ENCODE results near the gene ANO9.
A peak's percentile ranks its signal among the peaks of the same experiment; 100 is the strongest.
"Not testable (repeated sequence)": the region's sequence is repeated elsewhere in the genome, so short reads cannot be mapped to it uniquely, and the experiment has no call there.

The ANO9 gene

GRCh38 chr11:394034-394857 is 47.6 kb downstream of the ANO9 start, which contains the start of gene PKP3:
TSS of gene PKP3 (plus strand) at chr11:394209. CDS start at chr11:394293, 84 bp downstream.
- no peak for TF ChIP-seq CTCF (conservative IDR thresholded peaks at IDR 0.05; ENCODE audit: control insufficient read depth, insufficient read depth, low read depth, low read length)
- peak; percentile 72 for DNase-seq (ENCODE audit: low read depth)
- no peak within 1 kb of the TSS for H3K4me3 ChIP-seq (ENCODE audit: control insufficient read depth, low read depth, low read length)

- TF ChIP-seq CTCF (conservative IDR thresholded peaks at IDR 0.05; ENCODE audit: control insufficient read depth, insufficient read depth, low read depth, low read length): no peak
Measured at GRCh38 chr11:393219-394033, 48.4 kb downstream of the ANO9 start.

GRCh38 chr11:392102-392777 is 49.6 kb downstream of the ANO9 start:
- no peak overlapping the region for H3K4me3 ChIP-seq (ENCODE audit: control insufficient read depth, low read depth, low read length)
- TF ChIP-seq CTCF (conservative IDR thresholded peaks at IDR 0.05; ENCODE audit: control insufficient read depth, insufficient read depth, low read depth, low read length): no peak
- no peak for DNase-seq (ENCODE audit: low read depth)

More at GRCh38 chr11:393219-394033, 48.4 kb downstream of the ANO9 start:
- no peak overlapping the region for H3K4me3 ChIP-seq (ENCODE audit: control insufficient read depth, low read depth, low read length)
- DNase-seq (ENCODE audit: low read depth): peak; percentile 77

GRCh38 chr11:391117-392017 is 50.4 kb downstream of the ANO9 start:
- no peak for DNase-seq (ENCODE audit: low read depth)
- TF ChIP-seq CTCF (conservative IDR thresholded peaks at IDR 0.05; ENCODE audit: control insufficient read depth, insufficient read depth, low read depth, low read length): no peak
- no peak overlapping the region for H3K4me3 ChIP-seq (ENCODE audit: control insufficient read depth, low read depth, low read length)

- no peak for TF ChIP-seq CTCF (conservative IDR thresholded peaks at IDR 0.05; ENCODE audit: control insufficient read depth, insufficient read depth, low read depth, low read length)
- H3K4me3 ChIP-seq (ENCODE audit: control insufficient read depth, low read depth, low read length): no peak overlapping the region
- DNase-seq (ENCODE audit: low read depth): no peak
Measured at GRCh38 chr11:390175-390574, 51.6 kb downstream of the ANO9 start.

GRCh38 chr11:389369-389768 is 52.4 kb downstream of the ANO9 start:
- not testable (repeated sequence) for H3K4me3 ChIP-seq (ENCODE audit: control insufficient read depth, low read depth, low read length); DNase-seq (ENCODE audit: low read depth)

All from fibroblast of mammary gland (primary cell).